ENCODE measurements around the gene ING1.

The ING1 gene

DNA sequence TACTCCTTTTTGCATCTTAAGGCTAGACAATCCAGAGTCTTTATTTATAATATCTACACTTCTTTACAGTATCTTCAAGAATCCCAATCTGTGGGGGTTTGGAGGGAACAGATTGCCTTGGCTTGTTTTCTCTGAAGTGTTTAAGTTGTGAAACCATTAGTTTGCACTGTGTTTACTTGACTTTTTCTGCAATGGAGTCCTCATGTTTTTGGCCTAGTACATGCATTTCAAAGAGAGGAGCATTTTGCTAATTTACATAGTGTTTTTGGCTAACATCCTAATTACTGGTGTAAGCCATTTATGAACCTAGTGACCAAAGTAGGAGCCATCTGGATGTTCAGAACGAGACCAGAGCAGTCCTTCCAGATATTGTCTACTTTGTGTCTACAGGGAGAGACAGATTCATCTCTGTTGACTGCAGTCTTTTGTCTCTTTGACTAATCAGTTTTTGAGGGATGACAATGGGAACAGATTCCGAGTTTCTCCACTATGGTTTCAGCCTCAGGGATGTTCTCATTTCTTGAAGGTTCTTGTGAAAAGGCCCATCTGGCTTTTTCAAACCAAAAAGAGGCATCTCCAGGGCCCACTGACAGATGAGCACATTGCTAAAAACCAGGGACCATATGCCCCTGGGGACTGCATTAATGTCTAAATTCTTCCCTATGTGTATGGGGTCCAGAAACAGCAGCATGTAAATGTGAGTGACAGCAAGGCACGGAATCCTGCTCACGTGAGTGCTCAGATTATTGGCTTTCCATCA, 53.4 kb downstream of the ING1 start:
- no peak overlapping the region for H3K4me3 ChIP-seq (ENCODE audit: low read depth, low read length)
- TF ChIP-seq, protein P1, sequence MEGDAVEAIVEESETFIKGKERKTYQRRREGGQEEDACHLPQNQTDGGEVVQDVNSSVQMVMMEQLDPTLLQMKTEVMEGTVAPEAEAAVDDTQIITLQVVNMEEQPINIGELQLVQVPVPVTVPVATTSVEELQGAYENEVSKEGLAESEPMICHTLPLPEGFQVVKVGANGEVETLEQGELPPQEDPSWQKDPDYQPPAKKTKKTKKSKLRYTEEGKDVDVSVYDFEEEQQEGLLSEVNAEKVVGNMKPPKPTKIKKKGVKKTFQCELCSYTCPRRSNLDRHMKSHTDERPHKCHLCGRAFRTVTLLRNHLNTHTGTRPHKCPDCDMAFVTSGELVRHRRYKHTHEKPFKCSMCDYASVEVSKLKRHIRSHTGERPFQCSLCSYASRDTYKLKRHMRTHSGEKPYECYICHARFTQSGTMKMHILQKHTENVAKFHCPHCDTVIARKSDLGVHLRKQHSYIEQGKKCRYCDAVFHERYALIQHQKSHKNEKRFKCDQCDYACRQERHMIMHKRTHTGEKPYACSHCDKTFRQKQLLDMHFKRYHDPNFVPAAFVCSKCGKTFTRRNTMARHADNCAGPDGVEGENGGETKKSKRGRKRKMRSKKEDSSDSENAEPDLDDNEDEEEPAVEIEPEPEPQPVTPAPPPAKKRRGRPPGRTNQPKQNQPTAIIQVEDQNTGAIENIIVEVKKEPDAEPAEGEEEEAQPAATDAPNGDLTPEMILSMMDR (IDR thresholded peaks at IDR 0.05; ENCODE audit: low read depth, low read length) = no peak

DNA sequence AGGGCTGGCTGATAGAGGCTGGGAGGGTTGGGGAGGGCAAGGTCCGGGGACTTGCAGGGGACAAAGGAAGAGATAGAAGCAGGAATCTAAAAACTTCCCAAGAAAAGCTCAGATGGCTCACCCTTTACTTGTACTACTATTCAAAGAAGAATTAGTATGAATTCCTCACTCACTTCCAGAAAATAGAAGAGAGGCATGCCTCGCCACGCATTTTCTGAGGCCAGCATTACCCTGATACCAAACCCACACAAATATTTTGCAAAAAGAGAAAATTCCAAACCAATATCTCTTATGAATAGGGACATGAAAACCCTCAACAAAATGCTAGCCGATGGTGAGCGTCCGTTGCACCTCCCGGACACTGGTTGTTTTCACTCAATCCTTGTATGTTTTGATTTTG, 54.0 kb downstream of the ING1 start:
- H3K4me3 ChIP-seq (ENCODE audit: low read depth, low read length) = no peak overlapping the region
- TF ChIP-seq, protein P1 (IDR thresholded peaks at IDR 0.05; ENCODE audit: low read depth, low read length) = no peak

DNA sequence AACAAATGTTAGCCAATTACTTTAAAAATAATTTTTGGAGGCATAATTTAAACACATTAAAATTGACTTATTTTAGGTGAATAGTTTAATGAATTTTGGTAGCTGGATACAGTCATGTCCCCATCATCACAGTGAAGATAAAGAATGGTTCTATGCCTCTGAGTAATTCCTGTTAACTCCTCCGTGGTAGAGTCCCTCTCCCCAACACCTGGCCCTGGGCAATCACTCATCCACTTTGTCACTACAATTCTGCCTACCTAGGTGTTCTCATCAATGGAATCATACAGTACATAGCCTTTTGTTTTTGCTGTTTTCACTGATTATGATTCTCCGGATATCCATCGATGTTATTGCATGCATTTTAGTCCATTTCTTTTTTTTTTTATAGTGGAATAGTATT, 55.6 kb downstream of the ING1 start:
- TF ChIP-seq, protein P1 (IDR thresholded peaks at IDR 0.05; ENCODE audit: low read depth, low read length) = no peak
- H3K4me3 ChIP-seq (ENCODE audit: low read depth, low read length) = no peak overlapping the region

DNA sequence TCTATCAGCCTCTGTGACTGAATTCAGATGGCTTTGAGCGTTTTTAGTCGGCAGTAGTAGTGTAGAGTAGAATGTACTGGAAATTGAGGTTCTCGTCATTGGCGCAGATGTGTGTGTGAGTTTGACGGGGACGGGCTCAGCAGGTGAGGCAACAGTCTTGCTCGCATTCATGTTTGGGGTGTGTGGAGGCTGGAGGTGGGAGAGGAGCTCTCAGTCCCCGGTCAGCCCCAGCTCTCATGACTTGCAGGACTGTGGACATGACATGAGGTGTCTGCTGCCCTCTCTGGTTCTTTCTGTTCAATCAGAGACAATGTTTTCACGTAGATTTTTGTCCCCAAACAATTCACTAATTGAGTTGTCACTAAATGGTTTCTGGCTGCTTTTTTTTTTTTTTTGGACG, 57.2 kb downstream of the ING1 start:
- TF ChIP-seq, protein P1 (IDR thresholded peaks at IDR 0.05; ENCODE audit: low read depth, low read length) = no peak
- H3K4me3 ChIP-seq (ENCODE audit: low read depth, low read length) = no peak overlapping the region

DNA sequence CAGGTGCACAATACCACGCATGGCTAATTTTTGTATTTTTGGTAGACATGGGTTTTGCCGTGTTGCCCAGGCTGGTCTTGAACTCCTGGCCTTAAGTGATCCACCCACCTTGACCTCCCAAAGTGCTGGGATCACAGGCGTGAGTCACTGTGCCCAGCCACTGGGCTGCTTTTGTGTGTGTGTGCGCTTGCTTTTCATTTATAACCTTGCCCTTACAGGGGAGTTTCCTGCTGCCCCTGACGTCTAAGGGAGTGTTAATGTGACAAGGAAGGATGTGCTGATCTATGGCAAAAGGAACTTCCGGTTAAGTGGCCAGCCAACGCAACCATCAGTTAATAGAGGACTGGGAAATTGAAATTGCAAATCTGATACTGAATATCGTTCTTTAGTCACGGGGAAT, 57.7 kb downstream of the ING1 start:
- TF ChIP-seq, protein P1 (IDR thresholded peaks at IDR 0.05; ENCODE audit: low read depth, low read length) = no peak
- no peak overlapping the region for H3K4me3 ChIP-seq (ENCODE audit: low read depth, low read length)

DNA sequence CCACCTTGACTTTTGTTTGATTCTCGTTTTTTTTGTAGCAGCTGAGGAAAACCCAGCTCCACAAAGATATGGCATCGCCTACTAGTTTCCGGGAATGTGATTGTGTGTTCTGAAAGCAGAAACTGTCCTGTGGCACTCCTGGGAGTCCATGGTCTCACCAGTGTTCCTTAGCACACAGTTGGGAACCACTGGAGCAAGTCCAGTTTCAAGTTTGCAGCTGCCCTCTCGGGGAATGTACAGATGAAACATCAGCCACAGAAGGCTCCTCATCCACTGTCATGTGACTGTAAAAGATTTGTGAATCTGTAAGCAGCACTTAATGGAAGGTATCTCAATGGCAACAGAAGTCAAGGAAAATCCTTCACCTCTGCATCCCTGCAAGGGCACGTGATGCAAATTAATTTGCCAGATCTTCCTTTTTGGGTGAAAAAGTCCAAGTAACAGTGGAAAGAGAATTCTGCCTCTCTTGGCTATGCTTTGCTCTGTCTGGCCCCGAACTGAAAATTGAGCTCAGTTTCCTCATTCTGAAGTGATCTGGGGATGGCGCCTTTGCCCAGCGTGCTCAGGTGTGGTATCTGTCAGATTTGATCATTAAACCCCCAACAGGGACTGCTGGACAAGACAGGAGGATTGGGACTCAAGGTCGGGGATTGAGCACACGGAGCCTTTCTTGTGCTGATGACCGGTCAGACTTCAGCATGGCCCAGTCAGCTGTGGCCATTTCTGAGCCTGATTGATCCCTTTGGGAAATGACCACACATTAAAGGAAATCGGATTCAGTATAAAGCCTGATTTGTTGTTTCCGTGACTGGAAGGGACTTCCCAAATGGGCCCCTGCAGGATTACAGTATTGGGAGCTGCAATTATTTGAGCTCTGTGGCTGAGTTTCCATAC, 58.8 kb downstream of the ING1 start:
- TF ChIP-seq, protein P1 (IDR thresholded peaks at IDR 0.05; ENCODE audit: low read depth, low read length) = no peak
- H3K4me3 ChIP-seq (ENCODE audit: low read depth, low read length) = no peak overlapping the region

Data from WI38 (cell line).